IPS DF 6.9 (cell line): ENCODE measurements around the gene TADA2A.
"Not testable (repeated sequence)": the region's sequence is repeated elsewhere in the genome, so short reads cannot be mapped to it uniquely, and the experiment has no call there.

ENCODE experiments used
- DNase-seq: peaks from one replicate; pipeline ENCODE4 v3.0.0-alpha.2; 2013; ENCODE audit warnings: low read depth, low spot score
- H3K27ac ChIP-seq: one replicate; pipeline ENCODE4 v1.5.1; 2013; ENCODE audit warnings: low read length, control low read depth
- H3K27me3 ChIP-seq: 2 replicates; pipeline ENCODE4 v1.6.1; 2013; ENCODE audit warnings: mild to moderate bottlenecking, low read length; ENCODE audit not compliant: control insufficient read depth, insufficient read depth
- H3K36me3 ChIP-seq: 2 replicates; pipeline ENCODE4 v1.6.1; 2013; ENCODE audit warnings: low read length; ENCODE audit not compliant: control insufficient read depth, insufficient read depth
- H3K4me1 ChIP-seq: 2 replicates; pipeline ENCODE4 v1.6.1; 2013; ENCODE audit warnings: low read length; ENCODE audit not compliant: control insufficient read depth, insufficient read depth
- H3K4me3 ChIP-seq: 2 replicates; pipeline ENCODE4 v1.5.1; 2013; ENCODE audit warnings: mild to moderate bottlenecking, low read length
- H3K9me3 ChIP-seq: 2 replicates; pipeline ENCODE4 v1.6.1; 2013; ENCODE audit warnings: low read length, inconsistent platforms; ENCODE audit not compliant: control insufficient read depth, insufficient read depth
- WGBS: extraction: QIAGEN DNeasy Blood & Tissue Kit; methylation state at CpG from one replicate; pipeline ENCODE4 v1.1.7; 2013; ENCODE audit warnings: mixed read lengths, missing lambda C conversion rate; ENCODE audit not compliant: insufficient read length, insufficient coverage; 5-methylcytosine and 5-hydroxymethylcytosine counted together

The TADA2A gene

GRCh38 chr17:37507111-37507510 lies 100.4 kb downstream of the TADA2A start:
- no peak overlapping the region for H3K27ac ChIP-seq
- no peaks in the 10 kb centered on the region for H3K9me3 ChIP-seq

GRCh38 chr17:37510056-37510455 lies 103.4 kb downstream of the TADA2A start:
- H3K4me1 ChIP-seq = no peaks in the 10 kb centered on the region
- no peaks in the 10 kb centered on the region for H3K27me3 ChIP-seq
- peaks cover 6% of the 10 kb centered on the region for H3K36me3 ChIP-seq
- no peak overlapping the region for H3K4me3 ChIP-seq
- no peaks in the 10 kb centered on the region for H3K9me3 ChIP-seq
- WGBS = no CpG with 5 or more reads among the region's 17 CpGs
- DNase-seq = no peak
- H3K27ac ChIP-seq = no peak overlapping the region

More at GRCh38 chr17:37507111-37507510, 100.4 kb downstream of the TADA2A start:
- Histone ChIP-seq H3K27me3 (no peaks in the 10 kb centered on the region), H3K4me3 (no peak overlapping the region), H3K36me3 (no peaks in the 10 kb centered on the region), H3K4me1 (no peaks in the 10 kb centered on the region)
- no peak for DNase-seq
- no CpG with 5 or more reads among the region's 9 CpGs for WGBS

- H3K36me3 ChIP-seq, H3K27ac ChIP-seq, DNase-seq, H3K27me3 ChIP-seq, H3K4me1 ChIP-seq, H3K9me3 ChIP-seq, H3K4me3 ChIP-seq: not testable (repeated sequence)
- WGBS = no CpG with 5 or more reads among the region's 1 CpG
Measured at GRCh38 chr17:37511642-37512041, 105.0 kb downstream of the TADA2A start.

- H3K4me3 ChIP-seq = no peak overlapping the region
- H3K4me1 ChIP-seq = no peaks in the 10 kb centered on the region
- no peaks in the 10 kb centered on the region for H3K27me3 ChIP-seq
- no peaks in the 10 kb centered on the region for H3K9me3 ChIP-seq
- WGBS = no CpG with 5 or more reads among the region's 24 CpGs
- DNase-seq = no peak
- H3K36me3 ChIP-seq = peaks cover 6% of the 10 kb centered on the region
- no peak overlapping the region for H3K27ac ChIP-seq
Measured at GRCh38 chr17:37512442-37513068, 105.9 kb downstream of the TADA2A start.

GRCh38 chr17:37513711-37514110 lies 107.0 kb downstream of the TADA2A start:
- Histone ChIP-seq H3K27ac (no peak overlapping the region), H3K9me3 (no peaks in the 10 kb centered on the region), H3K36me3 (peaks cover 9% of the 10 kb centered on the region), H3K4me1 (no peaks in the 10 kb centered on the region), H3K4me3 (no peak overlapping the region), H3K27me3 (no peaks in the 10 kb centered on the region)
- DNase-seq = no peak
- WGBS = no CpG with 5 or more reads among the region's 10 CpGs

- DNase-seq = no peak
- no peaks in the 10 kb centered on the region for H3K9me3 ChIP-seq
- no CpG with 5 or more reads among the region's 6 CpGs for WGBS
- H3K4me3 ChIP-seq = no peak overlapping the region
- no peak overlapping the region for H3K27ac ChIP-seq
- no peaks in the 10 kb centered on the region for H3K4me1 ChIP-seq
- H3K36me3 ChIP-seq = peaks cover 9% of the 10 kb centered on the region
- no peaks in the 10 kb centered on the region for H3K27me3 ChIP-seq
Measured at GRCh38 chr17:37516127-37516571, 109.5 kb downstream of the TADA2A start.

- Histone ChIP-seq H3K27me3 (no peaks in the 10 kb centered on the region), H3K4me3 (no peak overlapping the region), H3K9me3 (no peaks in the 10 kb centered on the region), H3K4me1 (no peaks in the 10 kb centered on the region), H3K36me3 (peaks cover 5% of the 10 kb centered on the region), H3K27ac (no peak overlapping the region)
- DNase-seq = no peak
- no CpG with 5 or more reads among the region's 4 CpGs for WGBS
Measured at GRCh38 chr17:37517881-37518280, 111.2 kb downstream of the TADA2A start.

GRCh38 chr17:37518826-37519225 lies 112.1 kb downstream of the TADA2A start:
- no peak overlapping the region for H3K27ac ChIP-seq
- H3K4me1 ChIP-seq = no peaks in the 10 kb centered on the region
- no CpG with 5 or more reads among the region's 8 CpGs for WGBS
- no peaks in the 10 kb centered on the region; the same call in 1 of the 2 replicates for H3K9me3 ChIP-seq
- peaks cover 8% of the 10 kb centered on the region for H3K36me3 ChIP-seq
- H3K27me3 ChIP-seq = no peaks in the 10 kb centered on the region
- no peak for DNase-seq
- no peak overlapping the region for H3K4me3 ChIP-seq

- no peak overlapping the region for H3K4me3 ChIP-seq
- peaks cover 8% of the 10 kb centered on the region; the same call in 1 of the 2 replicates for H3K36me3 ChIP-seq
- no peak for DNase-seq
- no CpG with 5 or more reads among the region's 5 CpGs for WGBS
- no peaks in the 10 kb centered on the region for H3K4me1 ChIP-seq
- H3K27ac ChIP-seq = no peak overlapping the region
- no peaks in the 10 kb centered on the region for H3K27me3 ChIP-seq
- H3K9me3 ChIP-seq = no peaks in the 10 kb centered on the region; the same call in 1 of the 2 replicates
Measured at GRCh38 chr17:37519251-37519985, 112.7 kb downstream of the TADA2A start.

GRCh38 chr17:37520174-37520573 lies 113.5 kb downstream of the TADA2A start:
- Histone ChIP-seq H3K4me3 (no peak overlapping the region), H3K4me1 (no peaks in the 10 kb centered on the region), H3K36me3 (peaks cover 8% of the 10 kb centered on the region; the same call in 1 of the 2 replicates), H3K27ac (no peak overlapping the region), H3K9me3 (no peaks in the 10 kb centered on the region; the same call in 1 of the 2 replicates), H3K27me3 (no peaks in the 10 kb centered on the region)
- no peak for DNase-seq
- WGBS = no CpG with 5 or more reads among the region's 8 CpGs
